IPS-NIHi7 (cell line): Measurements from ENCODE around the gene FRMD4B.
A peak's percentile ranks its signal among the peaks of the same experiment; 100 is the strongest.

ENCODE experiments used
- DNase-seq: peaks from one replicate; pipeline ENCODE4 v3.0.0; 2012; ENCODE audit warnings: mixed read lengths; ENCODE audit errors: extremely low spot score

Gene FRMD4B

DNA sequence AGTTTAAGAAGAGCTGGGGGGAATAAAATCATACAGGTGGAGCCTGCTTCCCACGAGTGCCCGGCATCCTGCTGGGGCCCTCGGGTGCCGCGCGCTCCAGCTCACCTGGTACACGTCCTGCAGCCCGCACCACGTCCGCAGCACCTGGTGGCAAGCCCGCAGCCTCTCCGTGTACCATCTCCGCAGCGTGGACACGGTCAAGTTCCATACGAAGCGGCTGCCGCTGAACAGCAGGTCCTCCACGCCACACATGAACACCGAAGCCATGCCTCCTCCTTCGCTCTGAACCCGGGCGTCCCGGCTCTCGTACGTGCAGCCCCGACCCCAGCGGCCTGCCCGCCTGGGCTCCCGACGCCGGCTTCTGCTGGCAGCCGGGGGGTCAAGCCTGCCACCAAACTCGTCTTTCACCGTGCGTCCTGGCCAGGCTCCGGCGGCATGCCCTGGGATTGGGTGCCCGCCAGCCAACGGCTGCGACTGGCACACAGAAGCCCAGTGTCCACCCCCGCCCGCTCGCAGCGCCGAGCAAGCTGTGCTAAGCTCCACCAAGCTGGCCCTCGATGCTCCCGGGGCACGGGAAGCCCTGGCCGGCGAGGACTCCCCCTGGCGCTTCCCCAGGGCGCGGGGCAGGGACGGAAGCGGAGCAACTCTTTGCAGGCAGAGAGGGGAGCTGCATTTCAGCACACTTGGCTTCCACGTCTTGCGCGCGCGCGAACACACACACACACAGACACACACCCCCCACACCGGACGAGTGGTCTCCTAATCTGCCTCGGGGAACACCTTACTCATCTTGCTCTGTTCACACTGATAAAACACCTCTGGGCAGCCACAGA, at the start of gene FRMD4B:
Gene FRMD4B, minus strand, starts transcription at position 366 of the 833 bp plus-strand sequence. Its CDS starts 99 bp downstream, at position 267.
- peak; percentile 55 for DNase-seq

DNA sequence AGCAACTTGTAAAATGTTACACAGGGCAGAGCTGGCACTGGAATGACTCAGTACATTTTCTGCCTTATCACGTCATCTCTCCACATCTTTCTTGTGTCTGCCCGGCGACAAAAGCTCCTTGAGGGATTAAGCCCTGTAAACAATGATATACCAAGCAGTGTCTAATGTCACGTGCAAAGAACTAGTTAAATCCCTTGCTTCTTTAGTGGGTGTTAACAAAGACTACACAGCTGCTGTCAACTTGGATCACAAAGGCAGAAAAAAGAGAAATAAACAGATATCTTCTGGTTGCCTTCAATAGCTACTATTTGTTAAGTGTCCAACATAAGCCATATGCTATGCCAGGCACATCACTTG, 48.1 kb upstream of the FRMD4B start:
- DNase-seq: no peak

GRCh38 chr3:69433121-69433968, 47.5 kb upstream of the FRMD4B start:
- no peak for DNase-seq

DNA sequence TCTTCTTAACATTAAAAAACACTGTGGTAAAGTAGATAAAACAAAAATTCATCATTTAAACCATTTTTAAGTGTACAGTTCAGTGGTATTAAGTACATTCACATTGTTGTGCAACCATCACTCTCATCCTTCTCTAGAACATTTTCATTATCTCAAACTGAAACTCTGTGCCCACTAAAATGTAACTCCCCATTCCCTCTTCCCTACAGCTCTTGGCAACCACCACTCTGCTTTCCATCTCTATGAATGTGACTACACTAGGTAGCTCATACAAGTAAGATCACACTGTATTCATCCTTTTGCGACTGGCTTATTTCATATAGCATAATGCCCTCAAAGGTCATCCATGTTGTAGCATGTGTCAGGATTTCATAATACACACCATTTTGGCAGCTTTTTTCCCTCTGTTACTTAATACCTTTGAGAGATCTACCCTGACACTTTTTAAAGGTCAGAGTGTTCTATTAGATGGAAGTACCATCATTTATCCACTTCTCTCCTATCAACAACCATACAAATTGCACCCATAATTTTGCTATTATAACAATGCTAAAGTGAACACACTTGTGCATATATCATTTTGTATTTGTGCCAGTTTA, 42.9 kb upstream of the FRMD4B start:
- no peak for DNase-seq

DNA sequence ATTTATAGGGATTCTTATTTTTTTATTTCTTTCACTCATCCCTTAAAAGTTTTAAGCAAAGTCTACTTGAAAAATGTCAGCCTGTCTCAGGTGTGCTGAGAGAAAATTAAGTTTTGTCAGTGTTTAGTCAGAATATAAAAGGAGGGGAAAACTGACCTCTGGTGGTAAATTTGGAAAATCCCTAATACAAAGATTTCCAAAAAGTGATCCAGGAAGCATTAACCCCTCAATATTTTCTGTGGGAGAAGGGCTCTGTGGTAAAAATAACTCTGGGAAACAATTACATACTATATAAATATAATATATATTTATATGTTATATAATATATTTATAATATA, 41.0 kb upstream of the FRMD4B start:
- no peak for DNase-seq

DNA sequence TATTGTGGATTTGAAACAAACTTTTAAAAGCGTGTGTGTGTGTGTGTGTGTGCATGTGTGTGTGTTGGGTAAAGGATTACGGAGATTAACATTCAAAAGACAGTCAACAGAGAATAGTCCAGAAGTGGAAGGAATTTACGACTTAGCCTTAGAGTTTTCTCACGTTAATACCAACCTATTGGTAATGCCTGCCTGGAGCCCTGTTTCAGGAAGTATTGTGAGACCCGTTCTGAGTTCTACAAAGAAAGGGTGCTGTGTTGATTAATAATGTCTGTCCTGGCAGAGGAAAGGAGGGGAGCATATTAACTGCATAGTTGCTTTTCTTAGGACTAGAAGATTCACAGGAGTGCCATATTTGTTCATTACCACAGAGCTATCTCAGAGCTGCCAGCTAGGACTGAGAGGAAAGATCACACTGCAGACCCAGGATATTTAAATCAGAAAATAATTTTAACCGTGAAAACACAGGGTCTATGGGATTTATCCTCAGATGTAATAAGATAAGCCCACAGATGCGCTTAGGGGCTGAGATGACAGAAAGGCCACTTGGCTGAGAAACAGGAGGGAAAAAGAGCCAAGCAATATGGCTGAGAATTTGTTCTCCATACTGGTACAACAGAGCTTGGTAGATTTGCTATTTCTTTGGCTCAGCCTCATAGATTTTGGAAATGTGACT, 40.5 kb upstream of the FRMD4B start:
- no peak for DNase-seq

DNA sequence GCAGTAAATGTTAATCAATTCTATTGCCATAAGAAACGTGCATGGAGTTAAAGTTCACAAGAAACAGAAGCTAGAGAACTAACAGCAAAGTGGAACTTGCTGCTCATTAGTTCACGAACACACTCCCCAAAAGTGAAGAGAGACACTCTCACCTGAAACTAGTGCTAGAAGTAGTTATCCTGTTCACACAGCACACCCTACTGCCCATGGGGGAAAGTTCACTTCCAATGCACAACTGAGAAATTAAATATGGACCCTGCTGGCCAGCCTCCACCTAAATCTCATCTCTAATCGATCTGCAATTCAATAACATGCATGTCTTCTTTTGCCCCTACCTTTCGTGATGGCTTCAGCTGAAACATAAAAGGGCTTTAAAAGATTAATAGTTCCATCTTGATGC, 39.4 kb upstream of the FRMD4B start:
- peak; percentile 45 for DNase-seq

DNA sequence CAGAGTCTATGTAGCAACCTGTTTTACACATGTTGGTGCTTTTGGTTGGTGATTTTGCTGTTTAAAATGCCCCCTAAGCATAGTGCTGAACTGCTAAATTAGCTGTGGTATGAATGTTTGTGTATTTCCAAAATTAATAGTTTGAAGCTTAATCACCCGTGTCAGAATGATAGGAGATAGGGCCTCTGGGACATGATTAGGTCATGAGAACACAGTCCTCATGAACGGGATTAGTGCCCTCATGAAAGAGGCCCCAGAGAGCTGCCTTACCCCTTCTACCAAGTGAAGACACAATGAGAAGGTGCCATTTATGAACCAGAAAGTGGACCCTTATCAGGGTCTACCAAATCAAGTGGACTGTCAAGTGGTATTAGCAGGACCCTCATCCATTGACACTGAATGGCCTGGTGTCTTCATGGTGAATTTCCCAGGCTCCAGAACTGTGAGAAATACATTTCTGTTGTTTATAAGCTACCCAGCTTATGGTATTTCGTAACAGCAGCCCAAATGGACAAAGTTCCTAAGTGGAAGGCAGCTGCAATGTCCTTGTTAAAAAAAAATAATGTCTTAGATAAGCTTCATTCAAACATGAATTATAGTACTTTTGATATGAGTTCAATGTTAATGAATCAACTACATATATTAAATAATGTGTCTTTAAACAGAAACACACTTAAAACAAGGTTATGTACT, 37.7 kb upstream of the FRMD4B start:
- no peak for DNase-seq

GRCh38 chr3:69422751-69423150, 36.9 kb upstream of the FRMD4B start:
- no peak for DNase-seq

- DNase-seq: no peak
These were observed 35.1 kb upstream of the FRMD4B start for GRCh38 chr3:69420781-69421520.

GRCh38 chr3:69419276-69419675, 33.4 kb upstream of the FRMD4B start:
- DNase-seq: no peak

DNA sequence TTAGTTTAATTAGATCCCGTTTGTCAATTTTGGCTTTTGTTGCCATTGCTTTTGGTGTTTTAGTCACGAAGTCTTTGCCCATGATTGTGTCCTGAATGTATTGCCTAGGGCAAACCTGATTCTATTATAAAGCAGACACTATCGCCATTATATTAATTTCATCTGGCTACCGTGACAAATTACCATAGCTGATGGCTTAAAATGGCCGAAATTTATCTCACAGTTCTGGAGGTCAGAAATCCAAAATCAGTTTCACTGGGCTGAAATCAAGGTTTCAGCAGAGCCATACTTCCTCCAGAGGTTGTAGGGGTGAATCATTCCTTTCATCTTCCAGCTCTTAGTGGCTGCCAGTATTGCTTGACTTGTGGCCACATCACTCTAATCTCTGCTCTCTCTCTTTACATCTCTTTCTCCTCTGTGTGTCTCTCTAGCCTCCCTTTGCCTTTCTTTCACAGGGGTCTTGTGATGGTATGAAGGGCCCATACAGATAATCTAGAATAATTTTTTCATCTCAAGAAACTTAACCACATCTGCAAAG, 31.7 kb upstream of the FRMD4B start:
- DNase-seq: no peak

- no peak for DNase-seq
These were observed 27.8 kb upstream of the FRMD4B start for GRCh38 chr3:69413551-69414207.

GRCh38 chr3:69411346-69411745, 25.5 kb upstream of the FRMD4B start:
- no peak for DNase-seq

GRCh38 chr3:69410301-69410700, 24.4 kb upstream of the FRMD4B start:
- peak; percentile 60 for DNase-seq

DNA sequence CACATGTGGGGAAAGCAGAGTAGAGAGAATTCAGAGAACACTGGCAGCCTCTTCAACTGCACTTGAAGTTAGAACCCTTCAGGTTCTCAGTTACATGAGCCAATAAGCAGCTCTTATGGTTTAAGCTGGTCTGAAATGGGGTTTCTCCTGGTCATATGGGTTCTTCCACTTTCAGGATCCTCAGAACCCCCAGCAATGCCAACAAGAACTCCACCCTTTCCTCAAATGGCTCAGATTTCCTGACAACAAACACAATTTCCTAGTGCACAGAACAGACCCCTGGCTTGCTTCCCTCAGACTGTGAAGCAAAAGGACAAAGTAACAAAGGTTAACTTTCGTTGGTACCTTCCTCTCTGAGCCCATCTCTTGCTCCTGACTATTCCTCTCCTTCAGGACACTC, 23.9 kb upstream of the FRMD4B start:
- no peak for DNase-seq

GRCh38 chr3:69409011-69409410, 23.1 kb upstream of the FRMD4B start:
- no peak for DNase-seq

GRCh38 chr3:69408542-69408941, 22.7 kb upstream of the FRMD4B start:
- no peak for DNase-seq

- no peak for DNase-seq
These were observed 22.0 kb upstream of the FRMD4B start for GRCh38 chr3:69407908-69408307.

DNA sequence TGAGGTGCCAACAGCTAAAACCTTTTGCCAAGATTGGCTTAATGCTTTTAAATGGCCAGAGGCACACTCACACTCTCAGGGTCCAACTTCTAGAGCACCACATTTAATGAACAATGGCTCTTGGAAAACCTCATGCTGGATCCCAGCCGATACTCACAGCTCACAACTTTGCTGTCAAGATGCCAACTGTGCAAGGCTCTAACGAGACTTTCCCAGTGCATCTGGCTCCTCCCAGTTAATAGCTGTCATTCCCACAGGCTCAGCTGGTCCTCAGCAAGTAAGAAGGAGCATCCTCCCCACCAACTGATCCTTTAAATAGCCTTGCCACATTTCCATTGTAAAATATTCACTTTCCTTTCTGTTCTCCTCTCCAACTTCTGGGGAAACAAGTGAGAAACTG, 20.3 kb upstream of the FRMD4B start:
- no peak for DNase-seq
